Astrocyte of the spinal cord (primary cell): Measurements from ENCODE around the gene PTPRH.

Source experiments
- DNase-seq: peaks from one replicate; pipeline ENCODE4 v3.0.0; 2011; ENCODE audit warnings: low read depth, low spot score
- H3K4me3 ChIP-seq: 2 replicates; pipeline ENCODE4 v1.5.1; 2011; ENCODE audit warnings: low read depth, mild to moderate bottlenecking, low read length, moderate library complexity
- in situ Hi-C: cut with HindIII; loops from 2 replicates; pipeline ENCODE4 v1.10.0; 2017; ENCODE audit warnings: low sequenced_read_pairs
- TF ChIP-seq, protein P1 (sequence below): IDR thresholded peaks from 2 replicates; pipeline ENCODE4 v1.5.1; 2012; ENCODE audit warnings: low read depth, mild to moderate bottlenecking, low read length, inconsistent platforms

Gene PTPRH

DNA sequence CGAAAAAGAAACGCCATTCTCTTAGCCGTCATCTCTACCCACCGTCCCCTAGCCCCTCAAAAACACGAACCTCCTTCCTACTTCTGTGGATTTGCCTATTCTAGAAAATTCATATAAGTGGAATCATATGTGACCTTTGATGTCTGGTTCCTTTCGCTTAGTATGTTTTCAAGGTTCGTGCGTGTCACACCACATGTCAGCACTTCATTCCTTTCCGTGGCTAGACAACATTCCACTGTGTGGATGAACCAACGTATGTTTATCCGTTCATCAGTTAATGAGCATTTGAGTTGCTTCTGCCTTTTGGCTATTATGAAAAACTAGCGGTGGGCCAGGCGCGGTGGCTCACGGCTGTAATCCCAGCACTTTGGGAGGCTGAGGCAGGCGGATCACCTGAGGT, 77.9 kb downstream of the PTPRH start:
- DNase-seq: no peak
- TF ChIP-seq, protein P1, sequence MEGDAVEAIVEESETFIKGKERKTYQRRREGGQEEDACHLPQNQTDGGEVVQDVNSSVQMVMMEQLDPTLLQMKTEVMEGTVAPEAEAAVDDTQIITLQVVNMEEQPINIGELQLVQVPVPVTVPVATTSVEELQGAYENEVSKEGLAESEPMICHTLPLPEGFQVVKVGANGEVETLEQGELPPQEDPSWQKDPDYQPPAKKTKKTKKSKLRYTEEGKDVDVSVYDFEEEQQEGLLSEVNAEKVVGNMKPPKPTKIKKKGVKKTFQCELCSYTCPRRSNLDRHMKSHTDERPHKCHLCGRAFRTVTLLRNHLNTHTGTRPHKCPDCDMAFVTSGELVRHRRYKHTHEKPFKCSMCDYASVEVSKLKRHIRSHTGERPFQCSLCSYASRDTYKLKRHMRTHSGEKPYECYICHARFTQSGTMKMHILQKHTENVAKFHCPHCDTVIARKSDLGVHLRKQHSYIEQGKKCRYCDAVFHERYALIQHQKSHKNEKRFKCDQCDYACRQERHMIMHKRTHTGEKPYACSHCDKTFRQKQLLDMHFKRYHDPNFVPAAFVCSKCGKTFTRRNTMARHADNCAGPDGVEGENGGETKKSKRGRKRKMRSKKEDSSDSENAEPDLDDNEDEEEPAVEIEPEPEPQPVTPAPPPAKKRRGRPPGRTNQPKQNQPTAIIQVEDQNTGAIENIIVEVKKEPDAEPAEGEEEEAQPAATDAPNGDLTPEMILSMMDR: no peak
- in situ Hi-C loops: no loop called here
- no peak overlapping the region for H3K4me3 ChIP-seq
